Measurements from ENCODE around the gene SORCS2. TPM values are rescaled to one million over a fixed set of nuclear protein-coding genes. Genes with fewer than 3 reads are reported as not detected.

SORCS2 gene
- total and polyA plus RNA-seq, 8 donors = 4.6 to 9.7 (median 7.2) TPM

DNA sequence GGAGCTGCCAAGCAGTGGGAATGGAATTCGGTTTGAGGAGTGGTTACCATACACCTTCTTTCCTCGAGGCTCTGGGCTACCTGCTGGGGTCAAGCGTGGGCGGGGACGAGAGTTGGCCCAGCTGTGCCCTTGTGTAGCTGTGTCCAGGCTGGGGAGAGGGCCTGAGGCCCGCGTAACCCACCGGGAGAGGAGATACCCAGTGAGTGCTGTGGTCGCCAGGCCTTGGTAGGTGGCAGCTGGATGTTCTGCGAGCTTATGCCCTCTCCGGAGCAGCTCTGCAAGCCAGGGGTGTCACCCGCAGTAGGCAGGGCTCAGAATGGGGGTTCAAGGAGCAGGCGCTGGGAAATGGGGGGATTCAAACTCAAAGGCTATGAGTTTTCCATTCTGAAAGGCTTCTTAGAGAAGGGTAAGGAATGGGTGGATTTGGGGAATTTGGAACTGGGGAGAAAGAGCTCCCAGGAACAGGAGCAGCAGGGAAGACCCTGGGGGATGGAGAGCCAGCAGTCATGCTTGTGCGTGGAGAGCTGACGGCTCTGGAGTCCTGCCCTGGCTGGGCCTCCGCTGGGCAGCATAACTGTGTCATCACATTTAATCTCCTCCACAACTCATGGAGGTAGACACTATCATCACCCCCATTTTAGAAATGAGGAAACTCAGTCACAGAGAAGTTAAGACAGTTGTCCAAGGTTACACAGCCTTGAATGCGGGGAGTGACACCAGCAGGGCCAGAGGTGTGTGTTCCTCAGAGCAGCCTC is 117.5 kb downstream of the SORCS2 start:
- Histone ChIP-seq H3K36me3 (no peaks in the 10 kb centered on the region), H3K9me3 (no peaks in the 10 kb centered on the region), H3K4me3 (no peak overlapping the region), H3K4me1 (no peaks in the 10 kb centered on the region), H3K27me3 (peaks cover 0 to 12% of the 10 kb centered on the region in 2 donors), H3K27ac (no peak overlapping the region)
- ATAC-seq (no peak), DNase-seq (peak in 1 of 4 donors; percentile 63)
- intact Hi-C loops (cut with DNase I) = no loop called here
- TF ChIP-seq, protein P1, sequence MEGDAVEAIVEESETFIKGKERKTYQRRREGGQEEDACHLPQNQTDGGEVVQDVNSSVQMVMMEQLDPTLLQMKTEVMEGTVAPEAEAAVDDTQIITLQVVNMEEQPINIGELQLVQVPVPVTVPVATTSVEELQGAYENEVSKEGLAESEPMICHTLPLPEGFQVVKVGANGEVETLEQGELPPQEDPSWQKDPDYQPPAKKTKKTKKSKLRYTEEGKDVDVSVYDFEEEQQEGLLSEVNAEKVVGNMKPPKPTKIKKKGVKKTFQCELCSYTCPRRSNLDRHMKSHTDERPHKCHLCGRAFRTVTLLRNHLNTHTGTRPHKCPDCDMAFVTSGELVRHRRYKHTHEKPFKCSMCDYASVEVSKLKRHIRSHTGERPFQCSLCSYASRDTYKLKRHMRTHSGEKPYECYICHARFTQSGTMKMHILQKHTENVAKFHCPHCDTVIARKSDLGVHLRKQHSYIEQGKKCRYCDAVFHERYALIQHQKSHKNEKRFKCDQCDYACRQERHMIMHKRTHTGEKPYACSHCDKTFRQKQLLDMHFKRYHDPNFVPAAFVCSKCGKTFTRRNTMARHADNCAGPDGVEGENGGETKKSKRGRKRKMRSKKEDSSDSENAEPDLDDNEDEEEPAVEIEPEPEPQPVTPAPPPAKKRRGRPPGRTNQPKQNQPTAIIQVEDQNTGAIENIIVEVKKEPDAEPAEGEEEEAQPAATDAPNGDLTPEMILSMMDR (IDR thresholded peaks at IDR 0.05) = no peak

DNA sequence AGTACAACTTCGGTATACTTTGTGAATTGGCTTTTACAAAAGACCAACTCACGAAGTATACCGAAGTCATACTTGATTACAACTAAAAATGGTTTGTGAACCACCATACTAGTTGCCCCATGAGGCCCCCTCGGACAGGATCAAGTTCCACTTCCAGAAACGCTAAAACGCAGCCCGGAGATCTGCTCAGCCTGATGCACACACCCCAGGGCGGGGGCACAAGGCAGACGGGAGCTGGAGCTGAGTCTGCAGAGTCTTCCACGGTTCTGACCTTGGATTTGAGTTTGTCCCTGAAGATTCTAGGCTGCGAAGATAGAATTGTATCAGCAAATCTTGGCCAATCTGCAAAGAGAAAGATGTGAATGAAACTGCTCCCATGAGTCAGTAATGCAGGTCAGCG is 118.1 kb downstream of the SORCS2 start:
- TF ChIP-seq, protein P1 (IDR thresholded peaks at IDR 0.05) = no peak
- intact Hi-C loops (cut with DNase I) = no loop called here
- Histone ChIP-seq H3K36me3 (no peaks in the 10 kb centered on the region), H3K4me3 (no peak overlapping the region), H3K27me3 (peaks cover 0 to 12% of the 10 kb centered on the region in 2 donors), H3K9me3 (no peaks in the 10 kb centered on the region), H3K27ac (no peak overlapping the region), H3K4me1 (no peaks in the 10 kb centered on the region)
- DNase-seq = peak in 1 of 4 donors; percentile 34
- no peak for ATAC-seq

DNA sequence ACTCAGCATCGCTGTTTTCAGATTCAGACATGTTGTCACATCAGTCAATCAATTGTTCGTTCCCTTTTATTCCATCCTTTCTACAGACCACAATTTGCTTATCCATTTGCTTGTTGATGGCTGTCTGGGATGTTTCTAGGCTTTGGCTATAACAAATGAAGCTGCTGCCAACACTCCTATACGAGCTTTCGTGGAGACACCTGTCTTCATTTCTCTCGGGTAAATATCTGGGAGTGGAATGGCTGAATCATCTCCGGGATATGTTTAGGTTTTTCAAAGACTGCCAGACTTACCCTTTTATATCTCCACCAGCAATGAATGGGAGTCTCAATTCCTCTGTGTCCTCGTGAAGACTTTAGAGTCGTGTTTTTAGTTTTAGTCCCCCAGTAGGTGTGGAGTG is 118.9 kb downstream of the SORCS2 start:
- H3K27me3 ChIP-seq = peaks cover 0 to 12% of the 10 kb centered on the region in 2 donors

DNA sequence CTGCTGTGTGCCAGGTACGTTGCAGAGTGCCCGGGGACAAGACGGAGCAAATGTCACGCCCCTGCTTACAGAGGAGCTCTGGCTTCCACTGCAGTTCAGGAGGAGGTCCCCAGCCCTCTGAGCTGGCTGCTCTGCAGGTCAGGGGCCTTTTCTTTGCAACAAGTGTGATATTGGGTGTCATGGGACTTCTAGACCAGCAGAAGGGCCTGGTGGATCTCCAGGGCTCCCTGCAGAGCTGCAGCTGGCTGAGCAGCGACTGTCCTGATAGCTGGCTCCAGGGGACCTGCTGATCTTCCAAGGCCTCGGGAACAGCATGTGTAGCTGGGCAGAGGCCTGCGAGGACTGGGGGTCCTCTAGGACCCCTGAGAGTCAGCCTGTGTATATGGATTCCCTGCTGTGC is 120.4 kb downstream of the SORCS2 start:
- Histone ChIP-seq H3K4me3 (no peak overlapping the region), H3K27ac (no peak overlapping the region), H3K27me3 (no peaks in the 10 kb centered on the region), H3K4me1 (no peaks in the 10 kb centered on the region), H3K36me3 (no peaks in the 10 kb centered on the region), H3K9me3 (no peaks in the 10 kb centered on the region)
- DNase-seq = peak in 1 of 4 donors; percentile 20
- TF ChIP-seq, protein P1 (IDR thresholded peaks at IDR 0.05) = no peak
- no peak for ATAC-seq
- intact Hi-C loops (cut with DNase I) = no loop called here

More for the DNA sequence above, 118.9 kb downstream of the SORCS2 start:
- DNase-seq (no peak), ATAC-seq (no peak)
- no peak overlapping the region for H3K27ac ChIP-seq
- TF ChIP-seq, protein P1 (IDR thresholded peaks at IDR 0.05) = no peak
- no peak overlapping the region for H3K4me3 ChIP-seq
- H3K9me3 ChIP-seq = no peaks in the 10 kb centered on the region
- no peaks in the 10 kb centered on the region for H3K36me3 ChIP-seq
- H3K4me1 ChIP-seq = no peaks in the 10 kb centered on the region
- intact Hi-C loops (cut with DNase I) = no loop called here

- Histone ChIP-seq H3K27ac (no peak overlapping the region), H3K9me3 (peaks cover 0 to 5% of the 10 kb centered on the region in 2 donors), H3K4me3 (no peak overlapping the region), H3K36me3 (no peaks in the 10 kb centered on the region), H3K27me3 (no peaks in the 10 kb centered on the region), H3K4me1 (no peaks in the 10 kb centered on the region)
- TF ChIP-seq, protein P1 (IDR thresholded peaks at IDR 0.05) = no peak
- peak in 2 of 4 donors; percentile 32 to 58 for DNase-seq
- peak; percentile 33 for ATAC-seq
- intact Hi-C loops (cut with DNase I) = no loop called here
Observed at GRCh38 chr4:7313347-7313811, 121.0 kb downstream of the SORCS2 start.

Measured in left lung (tissue), 10 donors.